HG03354 (cell line): ENCODE results near the gene HSPA9.

Experiments used
- ATAC-seq: cut with Tn5 transposase; IDR thresholded peaks from one replicate; pipeline ENCODE4 v1.9.1; 2021; ENCODE audit warnings: mild to moderate bottlenecking; ENCODE audit not compliant: unreplicated experiment, poor library complexity, severe bottlenecking

The HSPA9 gene

DNA sequence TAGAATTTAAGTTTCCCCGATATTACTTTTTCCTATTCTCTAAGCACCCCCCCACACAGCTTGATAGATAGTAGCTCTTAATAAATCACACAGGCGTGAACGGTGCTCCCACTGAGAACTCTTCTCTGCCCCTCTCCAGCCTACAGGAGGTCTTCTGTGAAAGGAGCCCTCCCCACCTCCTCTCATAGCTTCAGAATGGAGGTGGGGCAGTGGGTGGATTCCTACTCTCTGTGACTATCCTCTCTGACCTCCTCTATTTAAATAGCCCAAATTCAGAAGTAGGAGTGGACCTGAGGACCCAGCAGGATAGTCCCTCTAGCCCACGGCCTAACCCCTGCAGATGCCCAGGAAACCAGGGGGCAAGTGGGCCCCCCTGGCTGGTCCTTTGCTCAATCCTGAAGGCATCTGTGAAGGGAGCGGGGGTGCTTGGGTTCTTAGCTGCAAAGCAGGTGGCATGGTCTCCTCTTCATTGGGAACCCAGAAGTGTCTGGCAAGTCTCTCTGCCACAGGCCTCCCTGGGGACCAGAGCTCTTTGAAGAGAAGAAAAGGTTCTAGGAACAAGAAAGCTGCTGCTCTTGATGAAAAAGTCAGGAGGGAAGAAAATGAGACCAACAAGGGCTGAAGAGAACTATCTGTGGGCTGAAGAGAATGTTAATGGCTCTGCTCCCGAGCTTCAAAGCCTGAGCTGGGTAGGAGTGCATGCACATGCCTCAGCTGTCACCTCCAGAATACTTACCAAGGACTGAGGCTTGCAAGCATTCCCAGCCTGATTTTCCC lies 21.1 kb upstream of the HSPA9 start:
- no peak for ATAC-seq

DNA sequence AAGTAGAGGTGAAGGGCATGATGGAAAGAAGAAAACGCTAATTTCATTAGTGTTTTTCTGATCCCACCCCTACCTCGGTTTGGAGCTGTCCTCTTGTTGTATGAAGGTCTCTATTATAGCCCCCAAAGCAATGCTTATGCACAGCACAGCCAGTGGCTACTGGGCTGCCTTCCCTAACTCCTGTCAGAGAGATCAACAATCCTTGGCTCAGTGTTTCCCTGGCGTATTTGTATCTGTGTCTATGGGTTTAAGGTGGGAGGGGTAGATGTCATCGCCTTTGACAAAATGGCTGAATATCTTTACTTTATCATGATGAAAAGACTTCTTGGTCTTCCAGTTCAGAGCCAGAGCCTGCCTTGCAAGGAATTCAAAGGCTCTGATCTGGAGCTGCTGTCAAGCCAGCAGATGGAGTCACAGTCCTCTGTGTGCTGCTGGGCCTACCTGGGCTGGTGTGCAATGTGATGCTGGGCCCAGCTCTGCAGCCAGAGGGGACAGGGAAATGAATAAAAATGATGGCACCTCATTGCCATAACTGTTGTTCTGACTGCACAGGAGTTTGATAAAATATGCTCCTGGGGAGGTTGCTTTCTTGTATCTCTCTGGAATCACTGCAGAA lies 20.1 kb upstream of the HSPA9 start:
- ATAC-seq: no peak

DNA sequence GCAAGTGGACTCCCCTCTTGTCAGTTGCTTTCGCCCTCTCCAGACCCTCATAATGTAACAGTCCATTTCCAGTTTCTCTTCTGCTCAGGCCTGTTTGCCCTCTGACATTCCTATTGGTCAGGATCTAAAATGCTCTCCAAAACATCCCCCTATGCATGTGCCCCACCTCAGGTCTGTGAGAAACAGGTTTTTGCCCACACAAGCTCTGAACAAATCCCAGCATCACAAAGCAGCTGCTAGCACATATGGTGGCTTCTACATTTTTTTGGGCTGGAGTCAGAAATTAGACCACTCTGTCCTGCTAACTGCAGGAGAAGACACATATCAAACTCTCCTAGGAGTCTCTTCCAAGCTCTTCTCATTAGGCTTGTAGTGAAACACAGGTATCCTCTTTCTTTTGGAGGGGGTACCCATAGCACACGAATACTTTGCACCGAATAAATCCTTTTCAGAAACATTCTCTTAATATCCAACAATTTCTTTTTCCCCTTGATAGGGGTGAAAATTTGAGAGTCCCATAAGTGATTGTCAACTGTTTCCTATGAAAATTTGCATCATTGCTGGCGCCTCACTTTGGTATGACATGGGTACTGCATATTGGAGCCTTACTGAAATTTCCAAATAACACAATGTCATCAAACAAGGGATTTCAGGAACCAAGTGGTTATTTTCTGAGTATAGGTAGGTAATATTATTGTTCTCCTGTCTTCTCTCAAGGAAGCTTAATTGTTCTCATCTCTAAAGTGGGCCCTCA lies 19.3 kb upstream of the HSPA9 start:
- ATAC-seq: no peak

DNA sequence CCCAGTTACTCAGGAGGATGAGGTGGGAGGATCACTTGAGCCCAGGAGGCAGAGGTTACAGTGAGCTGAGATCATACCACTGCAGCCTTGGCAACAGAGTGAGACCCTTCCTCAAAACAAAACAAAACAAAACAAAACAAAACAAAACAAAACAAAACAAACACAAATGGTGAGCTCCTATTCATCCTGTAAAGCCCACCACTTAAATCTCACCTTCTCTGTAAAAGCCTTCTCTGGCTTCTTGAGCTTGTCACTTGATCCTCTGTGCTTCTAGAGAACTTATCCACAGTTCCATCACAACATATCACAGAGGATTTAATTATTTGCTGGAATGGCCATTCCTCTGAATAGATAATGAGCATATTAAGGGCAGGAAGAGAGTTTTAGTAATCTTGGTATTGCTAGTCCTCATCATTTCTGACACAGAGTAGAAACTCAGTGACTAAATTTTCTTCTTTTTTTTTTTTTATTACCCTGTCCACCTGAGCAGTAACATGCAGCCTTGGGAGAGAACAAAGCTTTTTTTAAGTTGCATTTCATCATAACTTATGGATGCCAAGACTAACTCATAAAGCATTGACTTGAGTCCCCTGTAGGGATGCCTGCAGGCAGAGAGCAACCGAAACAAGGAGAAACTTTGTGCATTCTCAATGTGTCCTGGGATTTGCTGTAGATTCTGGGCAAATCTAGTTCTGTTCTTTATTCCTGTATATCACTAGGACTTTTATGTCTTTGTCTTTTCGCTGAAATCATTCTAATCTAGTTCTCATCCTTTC lies 13.0 kb upstream of the HSPA9 start:
- no peak for ATAC-seq

DNA sequence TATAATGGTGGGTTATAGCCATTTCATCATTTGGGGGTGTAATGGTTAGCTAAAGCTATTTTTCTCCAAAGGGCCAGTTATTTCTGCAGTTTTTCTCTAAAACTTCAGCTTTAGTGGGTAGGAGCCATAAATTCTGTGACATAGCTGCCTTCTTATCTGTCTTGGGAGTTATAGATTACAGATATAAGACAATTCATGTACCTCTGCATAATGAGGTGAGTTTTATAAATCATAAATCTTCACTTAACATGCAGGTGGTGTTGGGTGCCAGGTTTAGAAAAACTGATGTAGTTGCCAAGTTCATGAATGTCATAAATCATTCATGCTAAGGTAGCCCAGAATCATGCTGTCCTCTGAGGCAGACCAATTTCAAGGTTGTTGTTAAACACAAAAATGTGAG lies 10.0 kb upstream of the HSPA9 start:
- ATAC-seq: no peak

DNA sequence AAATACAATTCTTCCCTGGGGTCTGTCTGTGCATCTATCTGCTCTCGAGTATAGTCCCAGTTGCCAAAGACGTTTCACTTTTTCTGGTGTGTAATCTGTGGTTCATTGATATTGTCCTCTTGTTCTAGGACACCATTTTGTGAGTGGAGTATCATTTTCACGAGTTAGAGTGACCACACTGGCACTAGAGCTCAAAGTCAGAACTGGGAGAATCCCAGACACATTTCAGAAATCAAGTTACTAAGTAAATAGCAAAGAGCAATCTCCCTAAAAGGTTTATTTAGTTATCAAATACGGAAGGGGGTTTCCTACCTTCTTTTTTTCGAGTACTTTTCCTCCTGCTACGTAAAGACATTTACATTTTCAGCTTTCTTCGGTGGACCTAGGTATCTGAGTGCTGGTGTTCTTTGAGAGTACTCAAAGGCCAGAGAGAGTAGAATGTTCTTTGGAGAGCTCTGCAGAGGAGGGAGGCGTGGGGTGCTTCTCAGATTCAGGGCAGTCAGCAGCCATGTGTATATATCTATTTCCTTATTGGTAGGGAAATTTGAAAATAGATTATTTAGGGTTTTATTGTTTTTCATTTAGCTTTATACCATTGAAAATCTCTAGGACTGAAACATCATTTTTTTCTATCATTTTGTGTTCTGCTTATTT lies 8.9 kb upstream of the HSPA9 start:
- ATAC-seq: no peak

DNA sequence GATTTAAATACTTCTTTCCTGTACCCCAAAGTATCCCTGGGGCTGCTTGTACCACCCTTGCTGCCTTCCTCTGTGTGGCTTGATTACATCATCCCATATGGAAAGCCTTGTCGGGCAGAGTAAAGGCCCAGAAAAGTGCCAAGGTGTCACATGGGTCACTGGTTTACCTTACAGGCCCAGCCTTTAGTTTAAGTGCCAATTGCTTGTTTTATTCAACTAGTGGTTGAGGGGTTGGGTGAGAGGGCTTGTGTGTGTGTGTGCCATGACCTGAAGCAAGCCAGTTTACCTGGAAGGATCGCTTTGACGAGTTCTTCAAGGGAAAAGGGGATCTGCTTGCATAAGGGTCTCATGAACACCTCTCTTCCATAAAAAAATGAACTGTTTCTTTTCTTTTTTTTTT lies 7.8 kb upstream of the HSPA9 start:
- no peak for ATAC-seq

DNA sequence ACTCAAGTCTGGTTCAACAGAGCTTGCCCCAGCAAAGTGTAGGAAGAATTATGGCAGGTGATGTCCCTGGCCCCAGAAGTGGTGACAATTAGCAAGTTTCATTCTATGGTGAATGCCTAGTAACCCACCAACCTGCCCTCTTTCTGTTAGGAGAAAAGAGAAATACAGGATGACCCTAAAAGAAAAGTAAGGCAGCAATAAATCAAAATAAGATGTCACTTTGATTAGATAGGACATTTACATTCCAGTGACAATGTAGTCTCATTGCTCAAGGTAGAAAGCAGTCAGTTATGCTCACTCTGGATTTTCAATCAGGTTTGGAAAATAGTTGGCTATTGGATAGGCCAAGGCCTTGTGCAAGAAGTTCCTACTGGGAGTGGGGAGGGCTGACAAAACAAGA lies 5.6 kb upstream of the HSPA9 start:
- no peak for ATAC-seq

DNA sequence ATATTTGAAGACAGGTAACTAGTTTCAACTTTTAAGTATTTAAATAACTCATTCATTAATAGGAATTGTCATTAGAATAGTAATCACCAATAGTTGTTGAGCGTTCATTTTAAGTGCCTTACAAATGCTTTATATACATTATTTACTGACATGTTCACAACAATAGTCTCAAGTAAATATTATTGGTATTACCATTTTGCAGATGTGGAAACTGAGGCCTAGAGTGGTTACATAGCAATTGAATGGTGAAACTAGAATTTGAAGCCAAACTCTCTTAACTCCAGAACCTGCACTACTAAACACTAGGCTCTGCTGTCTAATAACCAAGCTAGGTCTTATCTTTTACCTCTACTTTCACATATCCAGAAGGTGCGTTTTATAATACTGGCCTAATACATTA lies 4.8 kb upstream of the HSPA9 start:
- ATAC-seq: no peak

DNA sequence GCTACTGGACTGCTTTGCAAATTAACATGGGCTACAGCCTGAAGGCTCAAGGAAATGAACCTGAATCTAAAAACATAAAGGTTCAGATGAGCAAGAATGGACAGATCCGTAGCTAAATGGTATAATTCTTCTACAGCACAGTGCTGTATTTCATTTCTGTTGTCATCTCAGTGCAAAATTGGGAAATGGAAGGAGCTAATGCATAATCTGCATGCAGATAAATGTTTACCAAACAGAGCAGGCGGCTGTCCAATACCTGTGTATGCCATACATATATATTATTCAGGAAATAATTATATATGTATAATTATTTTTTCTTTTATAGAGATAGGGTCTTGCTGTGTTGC lies 4.3 kb upstream of the HSPA9 start:
- no peak for ATAC-seq

DNA sequence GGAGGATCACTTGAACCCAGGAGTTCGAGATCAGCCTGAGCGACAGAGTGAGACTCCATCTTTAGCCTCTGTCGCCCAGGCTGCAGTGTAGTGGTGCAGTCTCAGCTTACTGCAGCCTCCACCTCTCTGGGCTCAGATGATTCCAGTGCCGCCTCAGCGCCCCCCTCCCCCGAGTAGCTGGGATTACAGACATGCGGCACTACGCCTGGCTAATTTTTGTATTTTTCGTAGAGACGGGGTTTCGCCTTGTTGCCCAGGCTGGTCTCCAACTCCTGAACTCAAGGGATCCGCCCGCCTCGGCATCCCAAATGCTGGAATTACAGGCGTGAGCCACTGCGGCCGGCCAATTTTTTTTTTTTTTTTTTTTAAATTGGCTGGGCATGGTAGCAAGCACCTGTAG lies 2.3 kb upstream of the HSPA9 start:
- ATAC-seq: no peak

DNA sequence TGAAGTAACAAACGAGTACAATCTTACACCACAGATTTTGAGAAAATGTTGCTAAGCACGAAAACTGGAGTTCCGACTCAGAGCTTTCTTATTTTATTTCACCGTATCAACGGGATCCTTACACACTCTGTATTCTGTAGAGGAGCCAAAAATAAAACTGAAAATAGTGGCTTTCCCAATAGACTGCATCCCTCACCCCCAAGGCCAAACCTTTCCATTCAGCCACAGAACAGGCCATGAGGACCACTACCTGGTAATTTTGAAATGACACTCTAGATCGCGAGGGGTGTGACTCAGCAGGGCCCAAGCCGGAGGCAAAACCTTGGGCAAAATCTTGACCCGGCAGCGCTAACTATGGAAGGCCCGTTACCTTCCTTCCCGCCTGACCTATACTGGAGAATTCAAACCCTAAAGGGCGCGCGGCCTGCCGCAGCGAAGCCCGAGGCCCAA lies 432 bp downstream of the HSPA9 start:
- no peak for ATAC-seq

DNA sequence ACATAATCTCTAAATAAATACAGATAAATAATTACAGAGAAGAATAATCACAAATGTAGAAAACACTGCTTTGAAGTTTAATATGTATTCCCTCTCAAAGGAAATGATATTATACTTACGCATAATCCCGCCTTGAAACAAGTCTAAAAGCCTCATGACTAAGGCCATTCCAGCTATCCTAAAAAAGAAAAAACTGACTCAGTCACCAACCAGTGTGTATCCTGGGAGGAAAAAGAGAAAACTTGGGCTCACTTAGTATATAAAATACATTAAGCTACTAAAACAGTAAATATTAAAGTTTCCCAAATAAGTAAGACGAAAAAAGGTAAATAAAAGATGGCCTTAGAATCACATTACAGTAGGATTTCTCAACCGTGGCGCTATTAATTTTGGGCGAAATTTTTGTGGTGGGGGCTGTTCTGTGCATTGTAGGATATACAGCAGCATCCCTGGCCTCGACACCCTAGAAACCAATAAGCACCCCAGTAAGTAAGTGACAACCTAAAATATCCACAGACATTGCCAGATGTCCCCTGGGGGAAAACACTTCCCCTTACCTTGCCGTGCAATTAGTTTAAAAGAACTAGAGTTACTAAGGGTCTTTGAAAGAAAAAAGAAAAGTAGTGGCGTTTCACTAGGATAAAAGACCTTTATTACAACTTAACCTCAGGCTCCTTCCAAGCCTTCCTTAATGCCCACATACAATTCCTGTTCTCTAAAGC lies 1.1 kb downstream of the HSPA9 start:
- ATAC-seq: no peak

DNA sequence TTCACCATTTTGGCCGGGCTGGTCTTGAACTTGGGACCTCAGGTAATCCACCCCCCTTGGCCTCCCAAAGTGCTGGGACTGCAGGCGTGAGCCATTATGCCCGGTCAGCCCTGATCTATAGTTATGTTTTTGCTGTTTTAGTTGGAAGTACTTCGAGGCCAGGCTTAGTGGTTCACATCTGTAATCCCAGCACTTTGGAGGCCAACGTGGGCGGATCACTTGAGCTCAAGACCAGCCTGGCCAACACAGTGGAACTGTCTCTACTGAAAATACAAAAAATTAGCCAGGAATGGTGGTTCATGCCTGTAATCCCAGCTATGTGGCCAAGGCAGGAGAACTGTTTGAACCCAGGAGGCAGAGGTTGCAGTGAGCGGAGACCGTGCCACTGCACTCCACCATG lies 2.0 kb downstream of the HSPA9 start:
- ATAC-seq: no peak

DNA sequence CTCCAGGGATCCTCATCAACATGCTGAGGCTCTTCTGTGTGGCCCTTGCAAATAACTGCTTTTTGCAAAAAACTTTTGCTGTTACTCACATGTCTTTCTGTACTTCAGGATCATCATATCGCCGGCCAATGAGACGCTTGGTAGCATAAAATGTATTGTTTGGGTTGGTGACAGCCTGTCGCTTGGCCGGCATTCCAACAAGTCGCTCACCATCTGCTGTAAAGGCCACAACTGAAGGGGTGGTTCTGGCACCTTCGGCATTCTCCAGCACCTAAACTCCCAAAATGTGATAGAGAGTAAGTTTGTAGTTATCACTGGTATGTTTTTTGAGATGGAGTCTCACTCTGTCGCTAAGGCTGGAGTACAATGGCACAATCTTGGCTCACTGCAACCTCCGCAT lies 4.3 kb downstream of the HSPA9 start:
- ATAC-seq: no peak

DNA sequence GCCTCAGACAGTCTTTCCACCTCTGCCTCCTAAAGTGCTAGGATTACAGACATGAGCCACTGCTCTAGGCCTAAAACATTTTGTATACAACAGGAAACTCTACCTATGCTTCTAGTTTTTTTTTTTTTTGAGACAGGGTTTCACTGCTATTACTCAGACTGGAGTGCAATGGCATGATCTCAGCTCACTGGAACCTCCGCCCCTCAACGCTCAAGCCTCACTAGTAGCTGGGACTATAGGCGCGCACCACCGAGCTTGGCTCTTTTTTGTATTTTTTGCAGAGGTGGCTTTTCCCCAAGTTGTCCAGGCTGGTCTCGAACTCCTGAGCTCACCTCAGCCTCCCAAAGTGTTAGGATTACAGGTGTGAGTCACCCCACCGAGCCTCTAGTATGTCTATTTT lies 5.4 kb downstream of the HSPA9 start:
- no peak for ATAC-seq

DNA sequence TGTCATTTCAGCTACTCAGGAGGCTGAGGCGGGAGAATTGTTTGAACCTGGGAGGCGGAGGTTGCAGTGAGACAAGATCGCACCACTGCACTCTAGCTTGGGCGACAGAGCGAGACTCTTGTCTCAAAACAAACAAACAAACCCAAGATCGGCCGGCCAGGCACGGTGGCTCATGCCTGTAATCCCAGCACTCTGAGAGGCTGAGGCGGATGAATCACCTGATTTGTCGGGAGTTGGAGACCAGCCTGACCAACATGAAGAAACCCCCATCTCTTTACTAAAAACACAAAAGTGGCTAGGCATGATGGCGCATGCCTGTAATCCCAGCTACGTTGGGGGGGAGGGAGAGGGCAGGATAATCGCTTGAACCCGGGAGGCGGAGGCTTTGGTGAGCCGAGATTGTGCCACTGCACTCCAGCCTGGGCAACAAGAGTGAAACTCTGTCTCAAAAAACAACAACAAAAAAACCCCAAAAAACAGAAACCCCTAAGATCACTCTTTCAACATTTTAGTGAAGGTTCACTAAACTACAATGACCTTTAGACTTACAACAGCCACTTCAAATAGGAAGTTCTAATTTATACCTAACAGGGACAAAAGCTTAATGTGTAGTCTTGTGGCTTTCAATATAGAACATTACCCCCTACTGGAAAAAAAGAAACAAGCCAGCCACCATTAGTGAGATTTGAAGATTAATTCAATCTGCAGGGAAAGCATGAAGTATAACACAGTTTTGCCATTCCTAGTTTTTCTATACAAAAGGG lies 7.0 kb downstream of the HSPA9 start:
- ATAC-seq: no peak

DNA sequence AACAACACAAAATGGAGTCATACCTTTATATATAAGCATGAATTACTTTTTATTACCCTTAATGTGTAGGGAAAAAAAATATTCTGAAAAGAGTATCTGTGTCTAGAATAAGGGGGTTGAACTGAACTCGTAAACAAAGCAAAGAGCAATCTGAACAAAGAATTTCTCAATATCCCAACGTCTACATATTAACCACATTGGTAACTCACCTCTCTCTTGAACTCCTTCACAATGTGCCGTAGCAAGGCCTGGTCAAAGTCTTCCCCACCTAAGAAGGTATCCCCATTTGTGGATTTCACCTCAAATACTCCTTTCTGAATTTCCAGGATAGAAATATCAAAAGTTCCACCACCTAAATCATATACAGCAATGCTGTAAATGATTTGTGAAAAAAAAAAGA lies 8.4 kb downstream of the HSPA9 start:
- ATAC-seq: no peak
